ENCODE measurements around the gene DDX55. TPM values are rescaled to one million over a fixed set of nuclear protein-coding genes. Genes with fewer than 3 reads are reported as not detected.

Gene DDX55
- total RNA-seq, 1 donor from 2014 or later: 17.9 TPM

- no peak for FAIRE-seq
- no peak for DNase-seq (ENCODE audit: low spot score in 2 of 2)
These were observed 5.9 kb downstream of the DDX55 start for GRCh38 chr12:123607756-123608155.

- no peak for DNase-seq (ENCODE audit: low spot score in 2 of 2)
- FAIRE-seq: no peak
These were observed 6.3 kb downstream of the DDX55 start for GRCh38 chr12:123608182-123608581.

DNA sequence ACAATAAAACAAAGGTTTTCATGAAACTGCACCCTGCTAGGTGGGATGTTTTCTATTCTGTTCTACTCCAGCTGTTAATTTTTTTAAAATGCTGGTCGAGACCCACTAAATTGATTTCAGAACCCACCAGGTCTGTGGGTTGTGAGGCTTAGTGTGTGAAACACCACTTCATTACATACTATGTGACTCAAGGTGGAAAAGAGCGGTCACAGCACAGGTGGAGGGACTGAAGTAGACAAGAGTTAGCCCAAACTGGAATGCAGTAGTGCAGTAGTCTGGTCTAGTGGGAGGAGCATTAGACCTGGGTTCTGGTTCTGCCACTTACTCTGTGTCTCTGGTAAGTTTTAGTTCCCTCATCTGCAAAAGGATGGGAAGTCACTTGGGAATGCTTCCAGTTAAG lies 12.2 kb downstream of the DDX55 start:
- FAIRE-seq (no peak), DNase-seq (ENCODE audit: low spot score in 2 of 2) (no peak)

DNA sequence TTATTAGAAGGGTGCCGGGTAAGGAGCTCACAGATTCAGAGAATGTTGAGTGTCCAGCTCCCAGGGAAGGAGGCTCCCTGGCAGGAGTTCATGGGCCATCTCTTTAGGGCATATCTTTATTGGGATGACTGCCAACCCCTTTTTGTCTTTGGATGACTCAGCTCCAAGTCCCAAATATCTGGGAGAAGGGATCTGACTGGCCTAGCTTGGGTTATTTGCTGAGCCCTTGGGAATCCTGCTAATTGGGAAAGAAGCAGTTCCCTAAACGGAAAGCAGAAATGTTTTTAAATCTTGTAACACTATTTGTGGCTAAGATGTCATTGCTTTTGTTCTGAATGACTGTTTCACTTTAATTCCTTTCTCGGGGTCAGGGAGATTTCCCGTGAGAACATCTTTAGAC lies 12.6 kb downstream of the DDX55 start:
- FAIRE-seq (no peak), DNase-seq (ENCODE audit: low spot score in 2 of 2) (no peak)

DNA sequence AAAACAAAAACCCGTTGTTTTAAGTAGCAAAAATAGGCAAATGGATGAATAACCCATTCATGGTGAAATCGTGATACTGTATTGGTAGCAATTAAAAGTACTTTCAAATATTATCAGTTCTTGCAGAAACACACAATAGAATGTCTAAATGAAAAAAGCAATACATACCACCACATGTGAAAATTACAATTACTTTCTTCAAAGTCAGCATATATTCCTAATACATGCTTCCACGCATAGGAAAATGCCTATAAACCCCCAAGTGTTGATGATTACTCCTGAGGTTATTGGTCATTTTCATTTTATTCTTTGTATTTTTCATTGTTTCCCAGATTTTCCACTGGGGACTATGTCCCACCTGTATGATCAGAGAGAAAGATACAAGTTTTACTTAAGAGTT lies 15.2 kb downstream of the DDX55 start:
- DNase-seq (ENCODE audit: low spot score in 2 of 2) (no peak), FAIRE-seq (no peak)

DNA sequence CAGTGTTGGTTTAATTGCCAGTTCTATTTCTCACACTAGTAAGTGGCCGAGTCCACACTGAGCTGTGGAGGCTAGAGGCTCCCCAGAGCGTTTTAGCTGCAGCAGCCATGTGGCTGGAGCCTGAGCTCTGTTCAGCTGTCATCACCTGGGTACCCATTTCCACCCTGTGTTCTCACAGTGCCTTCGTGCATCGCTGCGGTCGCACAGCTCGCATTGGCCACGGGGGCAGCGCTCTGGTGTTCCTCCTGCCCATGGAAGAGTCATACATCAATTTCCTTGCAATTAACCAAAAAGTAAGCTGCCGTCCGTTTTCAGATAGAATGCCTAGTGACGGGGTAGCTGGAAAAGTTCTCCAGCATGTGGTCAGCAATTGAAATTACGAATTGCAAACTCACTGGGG lies 15.7 kb downstream of the DDX55 start:
- FAIRE-seq (no peak), DNase-seq (ENCODE audit: low spot score in 2 of 2) (no peak)

- no peak for FAIRE-seq
- no peak for DNase-seq (ENCODE audit: low spot score in 2 of 2)
These were observed 19.2 kb downstream of the DDX55 start for GRCh38 chr12:123621101-123621500.

DNA sequence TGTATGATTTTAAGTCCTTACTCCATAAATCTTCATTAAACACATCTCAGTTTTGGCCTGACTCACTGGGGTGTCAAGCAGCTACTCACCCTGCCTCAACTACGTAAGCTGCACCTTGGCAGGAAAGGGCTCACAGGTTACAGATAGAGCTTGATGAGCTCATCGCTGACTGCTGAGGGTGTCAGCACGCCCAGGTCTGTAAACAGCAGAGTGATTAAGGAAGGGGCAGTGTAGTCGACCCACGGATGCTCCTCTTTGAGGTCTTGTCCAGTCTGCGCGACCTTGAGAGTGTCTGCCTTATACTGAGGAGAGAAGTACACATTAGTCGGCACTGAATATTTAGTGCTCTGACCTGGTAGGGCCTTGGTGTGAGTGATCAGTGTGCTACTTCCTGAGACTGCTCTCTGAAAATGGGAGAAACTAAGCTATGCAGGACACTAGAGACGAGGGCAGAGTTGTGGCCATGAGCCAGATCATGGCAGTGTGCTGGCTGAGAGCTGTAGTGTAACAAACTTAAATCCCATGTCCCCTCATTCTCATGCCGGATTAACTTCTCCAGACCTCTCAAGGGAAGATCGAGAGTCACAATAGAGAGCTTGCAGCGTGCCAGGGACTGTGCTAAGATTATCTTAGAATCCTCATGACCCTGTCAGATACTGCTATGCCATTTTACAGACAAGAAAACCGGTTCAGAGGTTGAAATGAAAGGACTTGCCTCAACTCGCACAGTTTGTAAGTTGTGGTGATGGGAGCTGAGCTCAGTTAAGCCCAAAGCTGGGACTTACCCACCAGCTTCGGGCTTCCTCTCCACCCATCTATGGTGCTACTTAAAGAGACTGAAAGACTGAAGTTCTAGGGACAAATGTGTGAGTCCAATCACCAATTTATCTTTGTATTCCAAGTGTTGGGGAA lies 20.0 kb downstream of the DDX55 start:
- DNase-seq (ENCODE audit: low spot score in 2 of 2): no peak
- FAIRE-seq: no peak

- FAIRE-seq (no peak), DNase-seq (ENCODE audit: low spot score in 2 of 2) (peak; percentile 92 to 98)
These were observed 31.7 kb downstream of the DDX55 start, which contains the start of the genes EIF2B1 and GTF2H3 for GRCh38 chr12:123633379-123634141. Gene EIF2B1 (minus strand): TSS chr12:123633686. CDS start chr12:123633557, 129 bp downstream. Gene GTF2H3 (plus strand): TSS chr12:123633829. CDS start chr12:123633860, 31 bp downstream.

DNA sequence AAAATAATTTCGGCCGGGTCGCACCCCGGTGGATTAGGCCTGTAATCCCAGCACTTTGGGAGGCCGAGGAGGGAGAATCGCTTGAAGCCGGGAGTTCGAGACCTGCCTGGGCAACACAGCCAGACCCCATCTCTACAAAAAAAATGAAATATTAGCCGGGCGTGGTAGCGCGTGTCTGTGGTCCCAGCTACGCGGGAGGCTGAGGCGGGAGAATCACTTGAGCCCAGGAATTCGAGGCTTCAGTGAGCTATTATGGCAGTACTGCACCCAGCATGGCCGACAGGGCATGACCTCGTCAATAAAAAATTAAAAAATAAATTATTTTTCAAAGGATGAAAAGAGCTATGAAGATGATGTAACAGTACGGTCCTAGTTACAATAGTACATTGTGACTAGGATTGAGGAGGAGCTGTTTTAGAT lies 32.3 kb downstream of the DDX55 start:
- no peak for FAIRE-seq
- DNase-seq (ENCODE audit: low spot score in 2 of 2): no peak

- no peak for FAIRE-seq
These were observed 42.0 kb downstream of the DDX55 start for GRCh38 chr12:123643911-123644310.

DNA sequence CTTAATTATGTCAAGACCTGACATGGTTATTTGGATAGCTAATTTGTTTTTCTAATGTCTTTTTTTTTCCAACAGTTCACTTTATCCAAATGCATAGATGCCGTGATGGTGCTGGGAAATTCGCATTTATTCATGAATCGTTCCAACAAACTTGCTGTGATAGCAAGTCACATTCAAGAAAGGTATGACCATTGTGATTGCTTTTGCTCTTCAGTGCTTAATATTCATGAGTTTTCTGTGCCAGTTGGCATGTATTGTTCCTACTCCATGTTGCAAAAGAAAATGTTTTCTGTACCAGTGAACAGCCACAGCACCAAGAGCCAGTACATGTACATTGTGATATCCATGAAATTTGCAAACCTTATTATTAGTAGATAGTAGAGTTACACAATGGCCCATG lies 43.5 kb downstream of the DDX55 start:
- no peak for FAIRE-seq

More at GRCh38 chr12:123643911-123644310, 42.0 kb downstream of the DDX55 start:
- DNase-seq (ENCODE audit: low spot score in 2 of 2): no peak

GRCh38 chr12:123645878-123646277 lies 44.0 kb downstream of the DDX55 start:
- FAIRE-seq (no peak), DNase-seq (ENCODE audit: low spot score in 2 of 2) (no peak)

More for the DNA sequence above, 43.5 kb downstream of the DDX55 start:
- no peak for DNase-seq (ENCODE audit: low spot score in 2 of 2)

- DNase-seq (ENCODE audit: low spot score in 2 of 2) (no peak), FAIRE-seq (no peak)
These were observed 46.5 kb downstream of the DDX55 start for GRCh38 chr12:123648401-123648800.

DNA sequence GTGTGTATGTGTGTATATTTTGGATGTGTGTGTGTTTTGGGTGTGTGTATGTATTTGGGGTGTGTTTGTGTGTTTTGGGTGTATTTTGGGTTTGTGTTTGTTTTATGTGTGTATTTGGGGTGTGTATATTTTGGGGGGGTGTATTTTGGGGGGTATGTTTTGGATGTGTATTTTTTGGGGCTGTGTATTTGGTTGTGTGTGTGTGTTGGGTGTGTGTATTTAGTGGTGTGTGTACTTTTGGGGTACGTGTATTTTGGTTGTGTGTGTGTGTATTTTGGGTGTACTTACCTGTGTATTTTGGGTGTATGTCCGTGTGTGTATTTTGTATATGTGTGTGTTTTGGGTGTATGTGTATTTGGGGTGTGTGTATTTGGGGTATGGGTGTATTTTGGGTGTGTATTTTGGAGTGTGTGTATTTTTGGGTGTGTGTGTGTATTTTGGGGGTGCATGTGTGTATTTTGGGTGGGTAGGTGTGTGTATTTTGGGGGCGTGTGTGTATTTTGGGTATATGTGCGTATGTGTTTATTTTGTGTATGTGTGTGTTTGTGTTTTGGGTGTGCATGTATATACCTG lies 52.3 kb downstream of the DDX55 start:
- DNase-seq (ENCODE audit: low spot score in 2 of 2) (no peak), FAIRE-seq (no peak)

DNA sequence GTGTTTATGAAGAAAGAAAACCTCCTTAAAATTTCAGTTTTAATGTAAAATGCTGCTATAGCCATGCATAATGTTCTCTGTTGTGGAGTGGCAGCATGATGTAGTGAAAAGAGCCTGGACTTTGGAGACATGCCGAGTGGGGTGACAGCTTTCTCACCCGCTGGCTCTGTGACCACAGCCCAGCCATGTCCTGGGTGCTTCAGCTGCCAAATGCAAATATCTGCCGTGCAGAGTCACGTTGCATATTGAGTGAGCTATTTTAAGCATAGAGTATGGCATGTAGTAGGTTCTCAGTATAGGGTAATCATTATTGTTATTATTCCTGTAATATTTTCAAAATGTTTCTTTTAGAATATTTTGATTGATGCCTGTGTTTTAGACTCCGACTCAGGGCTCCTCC lies 53.5 kb downstream of the DDX55 start:
- no peak for DNase-seq (ENCODE audit: low spot score in 2 of 2)
- no peak for FAIRE-seq

GRCh38 chr12:123656392-123656791 lies 54.5 kb downstream of the DDX55 start:
- FAIRE-seq (no peak), DNase-seq (ENCODE audit: low spot score in 2 of 2) (no peak)

GRCh38 chr12:123657211-123657610 lies 55.3 kb downstream of the DDX55 start:
- no peak for DNase-seq (ENCODE audit: low spot score in 2 of 2)
- no peak for FAIRE-seq

DNA sequence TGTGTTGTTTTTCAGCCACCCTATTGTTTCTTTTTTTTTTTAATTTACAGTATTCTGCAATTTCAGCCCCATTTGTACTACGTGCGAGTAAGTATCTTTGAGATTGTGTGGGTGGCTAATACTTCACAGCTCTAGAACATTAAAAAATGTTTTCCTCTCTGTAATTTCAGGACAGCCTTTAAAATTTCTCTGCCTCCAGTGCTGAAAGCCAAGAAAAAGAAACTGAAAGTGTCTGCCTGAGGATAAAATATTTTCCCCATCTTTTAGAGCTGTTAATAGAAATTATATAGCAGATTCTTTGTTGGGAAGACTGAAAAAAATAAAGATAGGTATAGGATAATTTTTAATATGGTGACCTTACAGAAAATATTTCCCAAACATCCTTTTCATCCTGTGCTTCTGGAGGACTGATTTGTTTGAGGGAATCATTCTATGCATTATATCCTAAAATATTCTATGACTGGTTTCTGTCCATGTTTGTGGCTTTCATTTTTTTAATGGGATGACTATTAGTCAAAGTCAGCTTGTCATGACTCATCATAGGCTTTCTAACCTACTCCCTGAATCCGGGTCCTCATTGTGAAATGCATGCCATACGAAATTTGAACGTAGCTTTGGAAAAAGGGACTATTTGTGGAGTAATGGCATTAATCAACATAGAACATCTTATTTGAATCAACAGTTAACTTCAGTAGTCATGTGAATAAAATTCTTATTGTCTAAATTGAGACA lies 58.3 kb downstream of the DDX55 start:
- no peak for FAIRE-seq
- no peak for DNase-seq (ENCODE audit: low spot score in 2 of 2)

- DNase-seq (ENCODE audit: low spot score in 2 of 2): no peak
- FAIRE-seq: no peak
These were observed 65.9 kb downstream of the DDX55 start for GRCh38 chr12:123667771-123668170.
